ENCODE data around the gene DLL1.
"Not testable (repeated sequence)": the region's sequence is repeated elsewhere in the genome, so short reads cannot be mapped to it uniquely, and the experiment has no call there.

DLL1 gene

GRCh38 chr6:170290296-170291128 is at the start of gene DLL1:
Gene DLL1 (minus strand): TSS chr6:170291078. CDS start chr6:170290139, 939 bp downstream.
- DNase-seq (ENCODE audit: low spot score) = peak; percentile 72

DNA sequence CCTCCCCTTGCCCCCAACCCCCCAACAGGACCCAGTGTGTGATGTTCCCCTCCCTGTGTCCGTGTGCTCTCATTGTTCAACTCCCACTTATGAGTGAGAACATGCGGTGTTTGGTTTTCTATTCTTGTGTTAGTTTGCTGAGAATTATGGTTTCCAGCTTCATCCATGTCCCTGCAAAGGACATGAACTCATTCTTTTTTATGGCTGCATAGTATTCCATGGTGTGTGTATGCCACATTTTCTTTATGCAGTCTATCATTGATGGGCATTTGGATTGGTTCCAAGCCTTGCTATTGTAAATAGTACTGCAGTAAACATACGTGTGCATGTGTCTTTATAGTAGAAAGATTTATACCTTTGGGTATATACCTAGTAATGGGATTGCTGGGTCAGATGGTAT is 44.3 kb upstream of the DLL1 start:
- DNase-seq (ENCODE audit: low spot score) = not testable (repeated sequence)

GRCh38 chr6:170329321-170329720 is 38.4 kb upstream of the DLL1 start:
- DNase-seq (ENCODE audit: low spot score) = no peak

DNA sequence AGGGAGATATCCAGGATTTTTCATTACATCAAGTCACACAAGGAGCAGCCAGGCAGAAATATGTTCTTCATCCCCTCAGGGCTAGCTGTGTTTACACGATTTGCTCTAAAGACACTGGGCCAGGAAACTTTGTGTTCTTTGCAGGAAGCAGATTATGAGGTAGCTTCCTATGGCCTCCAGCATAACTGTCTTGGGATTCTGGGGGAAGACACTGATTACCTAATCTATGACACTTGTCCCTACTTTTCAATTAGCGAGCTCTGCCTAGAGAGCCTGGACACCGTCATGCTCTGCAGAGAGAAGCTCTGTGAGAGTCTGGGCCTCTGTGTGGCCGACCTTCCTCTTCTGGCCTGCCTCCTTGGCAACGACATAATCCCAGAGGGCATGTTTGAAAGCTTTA is 26.8 kb upstream of the DLL1 start:
- no peak for DNase-seq (ENCODE audit: low spot score)

DNA sequence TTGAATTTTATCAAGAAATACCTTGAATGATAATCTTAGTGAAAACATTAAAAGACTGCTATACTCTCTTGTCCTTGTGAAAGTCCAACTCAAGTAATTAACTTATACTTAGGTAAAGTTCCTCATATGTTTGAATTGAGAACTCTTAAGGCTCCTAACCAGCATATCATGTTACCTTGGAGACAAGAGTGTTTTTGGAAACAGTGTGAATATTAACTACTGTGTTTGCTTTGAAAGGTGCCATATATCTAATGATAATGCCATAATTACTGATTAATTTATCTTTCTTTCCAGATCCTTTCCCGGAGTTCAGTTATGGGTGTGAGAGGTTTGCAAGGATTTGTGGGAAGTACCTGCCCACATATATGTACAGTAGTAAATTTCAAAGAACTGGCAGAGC is 26.2 kb upstream of the DLL1 start:
- DNase-seq (ENCODE audit: low spot score) = no peak

DNA sequence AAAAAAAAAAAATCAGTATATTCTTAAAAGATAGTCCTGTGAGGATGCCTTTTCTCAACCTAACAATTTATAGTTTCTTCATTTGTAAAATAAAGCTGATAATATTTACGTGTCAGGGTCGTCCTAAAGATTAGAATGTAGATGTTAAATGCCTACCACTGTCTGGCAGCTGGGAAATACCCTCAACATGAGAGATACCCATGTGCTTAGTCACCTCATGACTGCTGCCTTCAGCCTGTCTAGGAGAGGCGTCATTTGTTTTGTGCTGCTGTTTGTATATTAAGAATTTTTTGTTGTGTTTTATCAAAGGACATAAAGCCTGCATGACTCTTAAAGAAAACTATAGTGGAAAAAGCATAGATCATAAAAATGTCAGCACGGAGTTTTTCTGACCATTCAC is 25.2 kb upstream of the DLL1 start:
- no peak for DNase-seq (ENCODE audit: low spot score)

- no peak for DNase-seq (ENCODE audit: low spot score)
Measured at GRCh38 chr6:170314983-170315382, 24.1 kb upstream of the DLL1 start.

GRCh38 chr6:170313716-170314295 is 22.9 kb upstream of the DLL1 start:
- no peak for DNase-seq (ENCODE audit: low spot score)

DNA sequence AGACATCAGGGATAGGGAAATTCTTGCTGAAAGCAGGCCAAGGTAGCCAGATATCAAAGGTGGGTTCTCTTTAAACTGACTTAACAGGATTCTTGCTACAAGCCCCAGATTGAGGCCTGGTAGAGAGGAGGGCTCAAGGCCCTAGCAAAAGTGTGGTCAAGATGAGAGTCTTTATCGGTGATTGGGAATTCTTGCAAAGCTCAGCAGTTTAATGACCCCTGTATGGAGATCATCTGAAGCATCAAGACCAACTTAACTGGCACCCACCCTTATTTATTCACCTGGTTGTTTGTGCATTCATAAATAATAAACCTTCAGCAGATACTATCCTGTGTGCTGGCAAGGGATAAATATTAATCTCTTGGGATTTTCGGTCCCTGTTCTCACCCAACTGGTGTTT is 22.0 kb upstream of the DLL1 start:
- no peak for DNase-seq (ENCODE audit: low spot score)

DNA sequence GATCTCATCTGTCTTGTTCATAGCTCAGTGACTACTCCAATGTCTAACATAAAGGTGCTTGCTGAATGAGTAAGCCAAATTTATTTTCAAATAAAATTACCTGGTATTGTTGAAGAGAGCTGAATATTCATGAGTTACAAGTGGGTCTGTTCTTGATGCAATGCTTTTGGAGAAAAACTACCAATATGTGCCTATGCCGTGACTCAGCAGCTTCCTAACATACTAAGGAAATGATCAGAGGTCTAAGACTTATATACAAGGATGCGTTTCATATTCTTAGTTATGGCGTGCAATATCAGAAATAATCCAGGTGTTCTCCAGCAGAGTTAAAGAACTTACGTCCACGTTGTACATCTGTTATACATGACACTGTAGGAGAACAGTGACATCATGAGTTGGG is 20.8 kb upstream of the DLL1 start:
- DNase-seq (ENCODE audit: low spot score) = no peak

DNA sequence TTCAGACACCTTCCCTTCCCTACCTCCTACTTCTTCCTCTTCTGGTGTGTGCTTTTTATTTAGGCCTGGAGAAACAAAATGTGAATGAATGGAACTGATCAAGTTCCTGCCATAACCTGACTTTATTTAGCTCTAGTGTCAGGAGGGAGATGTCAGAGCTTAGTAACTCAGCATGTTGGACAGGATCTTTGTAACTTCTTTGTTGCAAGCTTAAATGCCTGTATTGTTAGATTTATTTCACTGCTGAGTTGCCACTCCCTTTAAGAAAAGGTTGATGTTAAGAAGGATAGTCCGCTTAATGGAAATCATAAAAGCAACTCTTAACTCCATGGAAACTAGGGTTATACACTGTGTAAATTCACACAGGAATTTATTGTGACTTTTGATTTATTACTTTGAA is 17.9 kb upstream of the DLL1 start:
- no peak for DNase-seq (ENCODE audit: low spot score)

DNA sequence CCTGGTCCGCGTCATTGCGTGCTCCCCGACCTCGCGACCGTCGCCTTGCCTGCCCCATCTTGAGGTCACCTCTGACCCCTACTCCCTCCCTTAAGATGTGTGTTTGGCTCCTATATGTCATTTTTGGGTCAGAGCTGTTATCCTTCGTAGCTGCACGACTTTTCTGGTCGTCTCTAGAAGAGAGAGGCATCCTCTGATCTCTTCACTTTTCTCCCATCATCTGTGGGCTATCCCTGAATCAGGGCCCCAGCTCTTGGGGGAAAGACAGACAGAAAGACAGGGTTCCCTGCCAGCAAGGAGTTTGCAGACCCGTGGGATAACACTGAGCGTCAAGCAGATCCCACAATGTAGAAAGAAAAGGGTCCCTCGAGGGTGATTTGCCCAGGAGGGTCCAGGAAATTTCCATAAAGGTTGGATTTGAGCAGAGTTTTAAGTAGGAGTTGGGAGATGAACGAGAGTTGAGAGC is 16.2 kb upstream of the DLL1 start:
- no peak for DNase-seq (ENCODE audit: low spot score)

DNA sequence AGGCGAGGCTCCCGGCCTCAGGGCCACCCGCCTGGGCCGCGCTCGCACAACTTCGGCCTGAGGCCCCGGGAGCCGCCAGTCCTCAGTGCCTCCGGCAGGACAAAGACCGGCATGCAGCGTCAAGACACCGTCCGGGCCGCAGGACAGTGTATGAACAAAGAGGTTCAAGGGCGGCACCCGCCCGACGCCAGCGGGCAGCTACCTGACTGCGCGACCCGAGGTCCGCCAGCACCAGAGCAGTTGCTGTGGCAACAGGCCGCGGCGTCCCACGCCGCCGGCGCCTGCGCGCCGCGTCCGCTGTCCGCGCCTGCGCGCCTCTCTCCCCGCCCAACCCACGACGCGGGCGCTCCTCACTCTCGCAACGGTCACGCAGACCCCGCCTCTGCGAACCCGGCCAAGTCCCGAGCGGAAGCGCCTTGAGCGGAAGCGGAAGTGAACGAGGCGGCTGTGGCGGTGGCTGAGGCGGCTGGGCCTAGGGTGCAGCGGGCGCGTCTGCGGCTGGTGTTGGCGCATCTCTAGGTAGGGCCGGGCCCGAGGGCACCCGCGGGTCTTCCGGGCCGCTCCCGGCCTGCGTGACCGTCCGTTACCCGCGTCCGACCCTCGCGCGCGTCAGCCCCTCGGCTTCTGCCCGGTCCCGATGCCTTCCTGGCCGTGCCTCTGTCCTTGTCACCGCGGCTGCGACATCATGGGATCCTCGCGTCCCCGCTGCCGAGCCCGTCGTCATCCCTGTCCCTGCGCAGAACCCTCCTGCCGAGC is 15.6 kb upstream of the DLL1 start, which contains the start of gene FAM120B:
Gene FAM120B (plus strand): TSS at position 435 of the 756 bp plus-strand sequence. CDS start 10,633 bp downstream, outside the sequence.
- DNase-seq (ENCODE audit: low spot score) = peak; percentile 97

DNA sequence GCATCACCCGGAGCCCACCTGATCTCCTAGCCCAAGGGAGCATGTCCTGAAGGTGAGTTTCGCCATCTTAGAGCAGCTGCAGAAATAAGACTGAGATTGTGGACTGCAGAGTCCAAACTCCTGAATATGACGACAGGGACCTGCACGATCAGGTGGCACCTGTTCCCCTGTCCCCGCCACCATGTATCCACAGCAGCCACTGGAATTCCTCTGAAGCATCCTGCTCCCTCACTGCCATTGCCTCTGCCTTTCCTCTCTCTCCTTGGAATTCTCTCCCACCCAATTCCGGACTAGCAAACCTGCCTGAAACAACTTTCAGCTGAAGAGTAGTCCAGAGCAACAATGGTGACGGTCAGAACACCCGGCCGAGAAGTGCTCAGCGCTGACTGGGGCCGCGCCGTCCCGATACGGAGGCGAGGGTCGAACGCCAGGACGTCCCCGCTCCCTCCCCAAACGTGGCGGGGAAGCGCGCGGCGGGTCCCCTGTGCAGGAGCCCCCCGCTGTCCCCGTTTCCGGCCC is 15.0 kb upstream of the DLL1 start:
- no peak for DNase-seq (ENCODE audit: low spot score)

- no peak for DNase-seq (ENCODE audit: low spot score)
Measured at GRCh38 chr6:170301184-170301583, 10.3 kb upstream of the DLL1 start.

- DNase-seq (ENCODE audit: low spot score) = no peak
Measured at GRCh38 chr6:170298688-170299087, 7.8 kb upstream of the DLL1 start.

DNA sequence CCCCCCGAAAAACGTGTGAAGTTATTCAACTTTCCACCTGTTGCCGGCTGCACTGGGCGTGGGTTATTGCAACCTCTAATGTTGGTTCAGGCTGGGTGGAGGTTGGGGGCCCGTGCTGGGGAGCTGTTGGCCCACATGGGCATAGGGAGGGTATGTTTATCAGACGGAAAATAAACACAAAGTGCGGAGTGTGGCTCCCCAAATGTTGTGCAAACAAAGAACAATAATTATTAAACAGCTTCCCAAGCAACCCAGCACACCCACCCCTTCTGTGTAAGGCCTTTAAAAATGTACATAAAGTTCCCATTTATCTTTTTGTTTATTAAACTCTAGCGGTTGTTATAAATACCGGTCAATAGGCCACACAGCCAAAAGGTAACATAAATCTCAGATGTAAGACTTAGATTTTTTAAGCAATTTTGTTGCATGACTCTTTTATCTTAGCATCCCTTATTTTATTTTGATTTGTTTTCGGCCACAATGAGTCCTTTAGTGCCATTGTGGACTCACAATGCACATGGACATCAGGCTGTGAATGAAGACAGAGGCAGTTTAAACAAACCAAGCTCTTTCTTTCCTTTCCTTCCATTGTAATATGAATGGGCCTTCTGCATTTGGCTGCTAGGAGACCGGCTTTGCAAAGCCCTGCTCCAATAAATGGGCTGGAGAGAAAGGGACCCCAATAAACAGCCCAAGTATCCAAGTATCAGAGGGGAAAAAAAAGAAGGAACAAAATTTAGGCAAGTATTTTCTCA is 6.9 kb upstream of the DLL1 start:
- DNase-seq (ENCODE audit: low spot score) = no peak

- no peak for DNase-seq (ENCODE audit: low spot score)
Measured at GRCh38 chr6:170296746-170297575, 6.1 kb upstream of the DLL1 start.

DNA sequence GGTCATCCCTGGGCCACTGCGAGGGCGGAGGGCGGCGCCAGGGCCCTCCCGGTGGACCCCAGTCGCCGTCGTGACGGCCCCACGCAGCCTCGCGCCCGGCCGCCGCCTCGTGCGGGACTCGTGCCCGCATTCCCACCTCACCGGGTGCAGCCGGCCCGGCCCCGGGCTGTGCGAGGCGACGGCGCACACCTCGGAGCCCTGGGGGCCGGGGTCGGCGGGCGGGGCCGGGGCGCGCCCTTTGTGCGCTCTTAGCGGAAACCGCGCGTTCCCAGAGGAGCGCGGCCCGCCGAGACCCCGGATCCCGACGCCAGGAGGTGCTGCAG is 5.5 kb upstream of the DLL1 start:
- no peak for DNase-seq (ENCODE audit: low spot score)

- DNase-seq (ENCODE audit: low spot score) = no peak
Measured at GRCh38 chr6:170295510-170296422, 4.9 kb upstream of the DLL1 start.
